Activated CD4-positive, alpha-beta T cell treated with anti-CD3 and anti-CD28 coated beads, Interleukin-2, Interleukin-4, amounts not matched to agents 100 ng/mL and 50 ng/mL, durations not matched to agents 16 hours and 8 hours (primary cell): ENCODE data around the gene SNX7.
A peak's percentile ranks its signal among the peaks of the same experiment; 100 is the strongest.

Source experiments
- DNase-seq: peaks from one replicate; pipeline ENCODE4 v3.0.0-alpha.2; 2020; ENCODE audit warnings: low spot score

SNX7 gene, protein sequence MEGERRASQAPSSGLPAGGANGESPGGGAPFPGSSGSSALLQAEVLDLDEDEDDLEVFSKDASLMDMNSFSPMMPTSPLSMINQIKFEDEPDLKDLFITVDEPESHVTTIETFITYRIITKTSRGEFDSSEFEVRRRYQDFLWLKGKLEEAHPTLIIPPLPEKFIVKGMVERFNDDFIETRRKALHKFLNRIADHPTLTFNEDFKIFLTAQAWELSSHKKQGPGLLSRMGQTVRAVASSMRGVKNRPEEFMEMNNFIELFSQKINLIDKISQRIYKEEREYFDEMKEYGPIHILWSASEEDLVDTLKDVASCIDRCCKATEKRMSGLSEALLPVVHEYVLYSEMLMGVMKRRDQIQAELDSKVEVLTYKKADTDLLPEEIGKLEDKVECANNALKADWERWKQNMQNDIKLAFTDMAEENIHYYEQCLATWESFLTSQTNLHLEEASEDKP

GRCh38 chr1:98661544-98662355, at the start of gene SNX7:
Gene SNX7, plus strand, starts transcription at chr1:98661721. Its CDS starts 11 bp downstream, at chr1:98661732.
- DNase-seq: peak; percentile 4

DNA sequence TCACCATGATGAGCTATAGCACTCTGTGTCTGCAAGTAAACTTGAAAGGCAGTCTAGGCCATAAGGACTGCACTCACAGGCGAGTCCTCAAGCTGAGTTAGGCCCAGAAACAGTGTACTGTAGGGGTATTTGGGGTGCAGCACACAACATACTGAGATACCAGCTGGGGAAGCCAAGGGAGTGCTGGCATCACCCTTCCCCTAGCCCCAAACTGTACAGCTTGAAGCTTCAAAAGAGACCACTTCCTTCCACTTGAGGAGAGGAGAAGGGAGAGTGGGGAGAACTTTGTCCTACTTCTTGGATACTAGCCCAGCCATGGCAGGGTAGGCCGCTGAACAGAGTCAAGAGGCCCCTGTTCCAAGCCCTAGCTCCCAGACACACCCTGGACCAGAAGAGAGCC, 24.2 kb upstream of the SNX7 start:
- DNase-seq: no peak

DNA sequence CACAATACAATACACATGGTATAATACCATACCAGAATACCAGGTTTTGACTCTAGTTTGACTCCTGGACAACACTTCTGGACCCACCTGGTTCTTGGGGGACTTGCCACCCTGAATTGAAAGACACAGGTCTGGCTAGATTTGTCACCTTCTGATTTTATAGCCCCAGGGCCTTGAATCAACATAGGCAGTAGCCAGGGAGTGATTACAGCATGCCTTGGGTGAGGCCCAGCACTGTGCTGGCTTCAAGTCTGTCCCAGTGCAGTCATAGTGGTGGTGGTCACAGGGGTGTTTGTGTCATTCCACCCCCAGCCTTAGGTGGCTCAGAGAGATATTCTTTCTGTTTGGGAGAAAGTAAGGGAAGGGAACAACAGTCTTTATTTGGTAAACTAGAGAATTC, 23.3 kb upstream of the SNX7 start:
- DNase-seq: no peak

DNA sequence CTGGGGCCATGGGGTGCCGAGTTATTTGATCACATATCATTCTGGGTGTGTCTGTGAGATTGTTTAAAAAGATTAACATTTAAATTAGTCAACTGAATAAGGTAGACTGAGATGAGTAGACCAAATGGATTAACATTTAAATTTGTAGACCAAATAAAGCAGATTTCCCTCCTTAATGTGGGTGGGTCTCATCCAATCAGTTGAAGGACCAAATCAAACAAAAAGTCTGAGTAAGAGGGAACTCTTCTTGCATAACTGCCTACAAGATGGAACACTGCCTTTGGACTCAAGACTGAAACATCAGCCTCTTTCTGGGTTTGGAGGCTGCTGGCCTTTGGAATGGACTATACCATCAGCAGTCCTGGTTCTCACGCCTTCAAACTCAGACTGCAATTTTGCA, 17.0 kb upstream of the SNX7 start:
- DNase-seq: no peak

- DNase-seq: no peak
Observed at GRCh38 chr1:98651116-98651632, 10.3 kb upstream of the SNX7 start.

- DNase-seq: no peak
Observed at GRCh38 chr1:98653123-98653522, 8.4 kb upstream of the SNX7 start.

DNA sequence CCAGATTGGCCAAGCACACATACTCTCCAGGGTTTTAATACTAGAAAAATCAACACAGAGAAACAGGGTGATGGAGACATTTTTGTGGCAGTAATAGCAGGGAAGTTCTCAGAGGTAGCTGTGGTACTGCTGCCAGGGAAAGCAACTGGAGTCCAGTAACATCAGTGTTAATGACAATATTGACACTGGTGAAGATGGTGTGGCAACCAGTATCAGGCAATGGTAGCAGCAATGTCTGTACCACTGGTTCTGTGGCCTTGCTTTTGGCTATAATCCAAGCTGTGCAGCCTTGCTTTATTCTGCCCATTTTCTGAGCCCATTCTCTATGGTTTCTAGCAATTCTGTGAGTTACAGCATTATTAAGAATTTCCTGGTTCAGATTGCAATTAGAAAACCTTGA, 1.6 kb upstream of the SNX7 start:
- no peak for DNase-seq

GRCh38 chr1:98660940-98661543, 479 bp upstream of the SNX7 start:
- no peak for DNase-seq

DNA sequence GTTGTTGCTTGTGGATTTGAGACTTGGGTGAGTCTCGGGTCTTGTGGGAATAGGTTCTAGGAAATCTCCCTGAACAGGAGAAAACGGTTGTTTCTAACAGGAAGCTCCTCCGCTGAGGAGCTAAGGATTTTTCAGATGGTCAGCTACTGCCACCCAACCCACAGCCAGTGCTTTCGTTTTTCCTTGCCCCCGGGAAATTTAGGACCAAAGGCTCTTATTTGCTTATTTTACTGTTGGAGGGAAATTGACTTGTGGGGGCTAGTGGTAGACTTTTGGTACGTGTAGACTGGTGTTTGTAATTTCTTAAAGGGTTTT, 792 bp downstream of the SNX7 start:
- no peak for DNase-seq

GRCh38 chr1:98668733-98669132, 7.2 kb downstream of the SNX7 start:
- no peak for DNase-seq

- DNase-seq: no peak
Observed at GRCh38 chr1:98669355-98670296, 8.1 kb downstream of the SNX7 start.

DNA sequence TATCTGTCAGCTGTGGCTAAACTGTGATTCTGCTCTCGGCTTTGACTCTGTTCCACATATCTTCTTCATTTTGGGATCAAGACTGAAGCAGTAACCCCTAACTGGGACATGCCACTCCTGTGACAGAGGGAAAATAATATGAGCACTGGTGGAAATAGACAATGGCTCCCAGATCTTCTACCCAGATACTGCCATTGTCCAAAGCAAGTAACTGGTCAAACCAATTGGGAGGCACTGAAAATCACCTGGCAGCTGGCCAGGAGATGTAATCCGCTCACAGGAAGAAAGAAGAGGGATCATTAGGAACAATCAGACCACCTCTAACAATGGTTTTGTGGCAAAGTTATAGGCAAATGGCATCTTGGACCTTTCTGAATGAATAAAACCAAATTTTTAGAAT, 10.7 kb downstream of the SNX7 start:
- no peak for DNase-seq

GRCh38 chr1:98674075-98674781, 12.7 kb downstream of the SNX7 start:
- no peak for DNase-seq

DNA sequence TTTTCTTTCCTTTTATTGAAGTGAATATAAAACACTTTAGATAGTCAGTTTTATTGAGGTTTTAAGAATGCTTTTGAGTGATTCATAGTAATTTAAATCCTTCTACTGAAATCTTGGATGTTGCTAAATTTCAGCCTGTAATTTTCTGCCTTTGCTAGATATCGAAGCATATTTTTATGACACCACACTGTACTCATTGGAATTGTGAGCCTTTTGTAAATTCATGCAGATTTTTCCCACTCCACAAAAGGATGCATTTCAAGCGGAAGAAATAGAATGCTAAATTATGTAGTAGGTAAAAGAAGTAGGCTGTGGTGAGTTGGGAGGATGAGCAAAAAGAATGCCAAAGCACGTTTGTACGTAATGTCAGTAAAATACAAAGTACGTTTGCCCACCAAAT, 13.8 kb downstream of the SNX7 start:
- DNase-seq: no peak

GRCh38 chr1:98677288-98677687, 15.8 kb downstream of the SNX7 start:
- no peak for DNase-seq

DNA sequence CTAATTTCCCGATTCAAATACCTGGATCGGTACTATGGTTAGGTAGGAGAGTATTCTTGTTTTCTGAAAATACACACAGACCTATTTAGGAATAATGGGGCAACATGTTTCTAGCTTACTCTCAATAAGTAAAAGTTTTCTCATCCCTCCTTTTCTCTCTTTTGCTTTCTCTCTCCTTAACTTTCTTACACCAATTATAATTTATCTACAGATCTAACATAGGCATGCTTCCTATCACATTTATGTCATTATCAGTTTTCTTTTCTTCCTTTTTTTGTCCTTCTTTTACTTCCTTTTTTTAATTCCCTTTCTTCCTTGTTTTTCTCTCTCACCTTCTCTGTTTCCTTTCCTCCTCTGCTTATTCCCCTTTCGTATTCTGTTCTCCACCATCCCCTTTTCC, 20.3 kb downstream of the SNX7 start:
- DNase-seq: no peak

- DNase-seq: no peak
Observed at GRCh38 chr1:98688110-98688739, 26.7 kb downstream of the SNX7 start.

DNA sequence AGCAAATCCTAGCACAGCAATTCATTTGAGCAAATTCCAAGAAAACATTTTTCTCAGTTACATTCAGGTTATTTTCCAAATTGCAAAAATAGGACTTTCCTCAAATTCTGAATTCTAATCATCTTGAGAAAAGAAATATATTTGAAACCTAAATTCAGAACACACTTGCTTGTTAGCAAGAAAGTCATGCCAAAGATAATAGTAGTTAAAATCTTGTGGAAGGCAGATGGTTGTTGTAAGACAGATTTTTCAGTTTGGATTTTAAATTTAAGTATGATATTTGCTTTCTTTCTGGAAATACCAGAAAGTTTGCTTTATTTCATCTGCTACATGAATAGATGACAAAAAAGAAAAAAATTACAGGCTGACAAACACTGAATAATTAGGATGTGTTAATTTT, 29.1 kb downstream of the SNX7 start:
- no peak for DNase-seq

- DNase-seq: no peak
Observed at GRCh38 chr1:98692482-98692881, 31.0 kb downstream of the SNX7 start.

DNA sequence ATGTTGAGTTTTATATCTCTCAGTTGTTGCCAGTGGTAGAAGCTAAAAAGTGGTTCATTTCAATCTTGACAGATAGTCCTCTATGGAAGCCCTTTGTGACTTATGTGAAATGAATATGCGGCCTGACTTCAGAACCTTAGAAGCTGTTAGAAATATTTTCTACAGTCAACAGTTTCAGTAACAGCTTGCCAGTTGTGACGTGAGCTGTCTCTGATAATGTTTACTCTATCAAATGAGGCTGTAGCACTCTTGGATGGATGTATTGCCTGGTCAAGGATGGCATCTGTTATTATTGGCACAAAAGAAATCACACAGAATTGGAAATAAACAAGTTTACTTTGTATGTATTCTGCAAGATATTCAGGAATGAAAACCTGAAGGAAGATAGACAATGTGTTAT, 31.9 kb downstream of the SNX7 start:
- no peak for DNase-seq

DNA sequence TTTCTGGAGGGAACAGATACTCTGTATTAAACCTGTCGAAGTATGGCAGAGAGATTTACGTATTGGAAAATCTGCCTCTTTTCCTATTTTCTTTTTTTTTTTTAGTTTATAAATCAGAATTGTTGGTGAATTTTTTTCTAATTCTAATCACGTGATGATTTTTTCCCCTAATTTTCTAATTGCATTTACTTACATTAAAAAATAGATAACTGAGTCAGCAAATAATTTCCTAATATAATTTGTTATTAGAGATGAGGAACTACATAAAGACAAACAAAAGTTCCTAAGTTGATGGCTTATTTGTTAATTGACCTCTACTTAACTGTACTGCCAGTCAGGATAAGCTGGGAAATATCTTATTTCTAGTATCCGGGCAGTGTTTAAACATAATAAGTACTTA, 34.6 kb downstream of the SNX7 start:
- DNase-seq: no peak
